WTC11 (cell line): ENCODE measurements around the gene SAMD9. TPM values are rescaled to one million over a fixed set of nuclear protein-coding genes. Genes with fewer than 3 reads are reported as not detected.

ENCODE experiments used
- ATAC-seq: fragments of 200-7000 bp; cut with Tn5 transposase; 2 replicates; pipeline ENCODE4 v1.10.0; 2021; ENCODE audit warnings: mild to moderate bottlenecking, moderate library complexity
- CTCF ChIA-PET: fragments of 300-600 bp; sonication (Branson Sonifier 250); formaldehyde crosslinking; loops from one replicate; lab custom pipeline; 2021; ENCODE audit warnings: antibody characterized with exemption; lab: Charles Lee
- POLR2A ChIA-PET: fragments of 350-600 bp; sonication (Branson Sonifier 250); formaldehyde crosslinking; loops from one replicate; lab custom pipeline; 2021; ENCODE audit warnings: antibody characterized with exemption; lab: Charles Lee
- DNase-seq: peaks from one replicate; pipeline ENCODE4 v3.0.0; 2021; ENCODE audit warnings: low spot score
- H3K27ac Mint-ChIP-seq: 2 replicates; pipeline ENCODE4 v1.8.0; 2021; ENCODE audit warnings: mixed read lengths
- H3K27me3 Mint-ChIP-seq: 2 replicates; pipeline ENCODE4 v1.8.0; 2021; ENCODE audit warnings: low read depth, mild to moderate bottlenecking, moderate library complexity, mixed read lengths
- H3K36me3 Mint-ChIP-seq: 2 replicates; pipeline ENCODE4 v1.8.0; 2021; ENCODE audit warnings: mixed read lengths
- H3K4me1 Mint-ChIP-seq: 2 replicates; pipeline ENCODE4 v1.8.0; 2022; ENCODE audit warnings: mixed read lengths
- H3K4me3 Mint-ChIP-seq: 2 replicates; pipeline ENCODE4 v1.8.0; 2021; ENCODE audit warnings: mild to moderate bottlenecking, moderate library complexity, mixed read lengths
- H3K9me3 Mint-ChIP-seq: 2 replicates; pipeline ENCODE4 v1.8.0; 2021; ENCODE audit warnings: mixed read lengths
- ETV6 ChIP-seq: sonication (generic); formaldehyde crosslinking; IDR thresholded peaks from 2 replicates; pipeline ENCODE4 v1.8.1; 2022; ENCODE audit warnings: mild to moderate bottlenecking, missing genetic modification reagents
- FOXJ3 ChIP-seq: sonication (generic); formaldehyde crosslinking; IDR thresholded peaks from 2 replicates; pipeline ENCODE4 v1.9.0; 2021; ENCODE audit warnings: missing genetic modification reagents, mild to moderate bottlenecking, borderline replicate concordance
- NFATC4 ChIP-seq: fragments of 250-450 bp; sonication (Bioruptor Pico); IDR thresholded peaks from 2 replicates; pipeline ENCODE4 v1.9.0; 2021; ENCODE audit warnings: mild to moderate bottlenecking
- NFYB ChIP-seq: sonication (generic); formaldehyde crosslinking; conservative IDR thresholded peaks from 2 replicates; pipeline ENCODE4 v1.8.0; 2022; ENCODE audit warnings: low read depth, missing genetic modification reagents
- NR2C2 ChIP-seq: sonication (generic); formaldehyde crosslinking; IDR thresholded peaks from 2 replicates; pipeline ENCODE4 v1.8.0; 2022; ENCODE audit warnings: mild to moderate bottlenecking, missing genetic modification reagents
- OVOL2 ChIP-seq: fragments of 250-450 bp; sonication (Bioruptor Pico); IDR thresholded peaks from 2 replicates; pipeline ENCODE4 v1.9.0; 2021; ENCODE audit warnings: mild to moderate bottlenecking, borderline replicate concordance
- RELA ChIP-seq: sonication (generic); formaldehyde crosslinking; IDR thresholded peaks from 2 replicates; pipeline ENCODE4 v1.8.1; 2022; ENCODE audit warnings: missing genetic modification reagents, mild to moderate bottlenecking, borderline replicate concordance
- TEAD1 ChIP-seq: sonication (generic); formaldehyde crosslinking; IDR thresholded peaks from 2 replicates; pipeline ENCODE4 v1.8.0; 2022; ENCODE audit warnings: mild to moderate bottlenecking, missing genetic modification reagents
- ZNF138 ChIP-seq: sonication (generic); formaldehyde crosslinking; conservative IDR thresholded peaks from 2 replicates; pipeline ENCODE4 v1.8.1; 2022; ENCODE audit warnings: mild to moderate bottlenecking, moderate library complexity, missing genetic modification reagents
- ZNF396 ChIP-seq: fragments of 250-450 bp; sonication (Bioruptor Pico); IDR thresholded peaks from 2 replicates; pipeline ENCODE4 v1.8.0; 2021; ENCODE audit warnings: mild to moderate bottlenecking, moderate library complexity, borderline replicate concordance
- total RNA-seq: library from RNA; stranded (reverse); gene quantifications from 3 replicates; pipeline ENCODE4 v1.2.3, GENCODE V29; 2021
- TF ChIP-seq, protein P1 (sequence below): sonication (generic); formaldehyde crosslinking; IDR thresholded peaks from 2 replicates; pipeline ENCODE4 v1.8.0; 2022; ENCODE audit warnings: missing genetic modification reagents
- TF ChIP-seq, protein P2 (sequence below): sonication (generic); formaldehyde crosslinking; IDR thresholded peaks from 2 replicates; pipeline ENCODE4 v1.8.1; 2023; ENCODE audit warnings: mild to moderate bottlenecking, missing genetic modification reagents, borderline replicate concordance
- TF ChIP-seq, protein P3 (sequence below): fragments of 250-450 bp; sonication (Bioruptor Pico); IDR thresholded peaks from 2 replicates; pipeline ENCODE4 v1.9.0; 2021; ENCODE audit warnings: mild to moderate bottlenecking, borderline replicate concordance
- TF ChIP-seq, protein P4 (sequence below): fragments of 250-450 bp; sonication (Bioruptor Pico); IDR thresholded peaks from 2 replicates; pipeline ENCODE4 v1.8.0; 2021; ENCODE audit warnings: mild to moderate bottlenecking

SAMD9 gene
- total RNA-seq, 1 experiment from 2014 or later = 0.11 TPM

DNA sequence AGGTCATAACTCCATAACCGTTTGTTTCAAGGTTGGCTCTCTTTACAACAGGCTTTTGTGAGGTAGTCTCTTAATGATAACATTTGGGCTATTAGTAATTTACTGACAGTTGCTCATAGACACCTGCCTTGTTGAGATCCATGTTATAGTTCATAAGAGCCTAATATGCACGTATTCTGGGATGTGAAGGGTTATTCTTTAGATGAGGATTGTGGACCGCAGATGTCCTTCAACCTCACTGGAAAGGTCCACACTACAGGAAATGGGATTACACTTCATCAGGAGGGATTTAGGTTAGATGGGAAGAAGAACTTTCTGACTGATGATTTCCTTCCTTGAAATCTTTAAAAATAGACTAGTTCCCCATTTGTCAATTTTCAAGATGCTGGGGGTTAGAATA, 62.8 kb downstream of the SAMD9 start:
- ATAC-seq = no peak
- Mint-ChIP-seq H3K27me3 (no peaks in the 10 kb centered on the region), H3K36me3 (no peaks in the 10 kb centered on the region), H3K4me3 (no peak overlapping the region), H3K4me1 (no peaks in the 10 kb centered on the region), H3K27ac (no peak overlapping the region)
- CTCF ChIA-PET = no interaction called here
- POLR2A ChIA-PET = no interaction called here
- DNase-seq = no peak
- TF ChIP-seq, protein P1, sequence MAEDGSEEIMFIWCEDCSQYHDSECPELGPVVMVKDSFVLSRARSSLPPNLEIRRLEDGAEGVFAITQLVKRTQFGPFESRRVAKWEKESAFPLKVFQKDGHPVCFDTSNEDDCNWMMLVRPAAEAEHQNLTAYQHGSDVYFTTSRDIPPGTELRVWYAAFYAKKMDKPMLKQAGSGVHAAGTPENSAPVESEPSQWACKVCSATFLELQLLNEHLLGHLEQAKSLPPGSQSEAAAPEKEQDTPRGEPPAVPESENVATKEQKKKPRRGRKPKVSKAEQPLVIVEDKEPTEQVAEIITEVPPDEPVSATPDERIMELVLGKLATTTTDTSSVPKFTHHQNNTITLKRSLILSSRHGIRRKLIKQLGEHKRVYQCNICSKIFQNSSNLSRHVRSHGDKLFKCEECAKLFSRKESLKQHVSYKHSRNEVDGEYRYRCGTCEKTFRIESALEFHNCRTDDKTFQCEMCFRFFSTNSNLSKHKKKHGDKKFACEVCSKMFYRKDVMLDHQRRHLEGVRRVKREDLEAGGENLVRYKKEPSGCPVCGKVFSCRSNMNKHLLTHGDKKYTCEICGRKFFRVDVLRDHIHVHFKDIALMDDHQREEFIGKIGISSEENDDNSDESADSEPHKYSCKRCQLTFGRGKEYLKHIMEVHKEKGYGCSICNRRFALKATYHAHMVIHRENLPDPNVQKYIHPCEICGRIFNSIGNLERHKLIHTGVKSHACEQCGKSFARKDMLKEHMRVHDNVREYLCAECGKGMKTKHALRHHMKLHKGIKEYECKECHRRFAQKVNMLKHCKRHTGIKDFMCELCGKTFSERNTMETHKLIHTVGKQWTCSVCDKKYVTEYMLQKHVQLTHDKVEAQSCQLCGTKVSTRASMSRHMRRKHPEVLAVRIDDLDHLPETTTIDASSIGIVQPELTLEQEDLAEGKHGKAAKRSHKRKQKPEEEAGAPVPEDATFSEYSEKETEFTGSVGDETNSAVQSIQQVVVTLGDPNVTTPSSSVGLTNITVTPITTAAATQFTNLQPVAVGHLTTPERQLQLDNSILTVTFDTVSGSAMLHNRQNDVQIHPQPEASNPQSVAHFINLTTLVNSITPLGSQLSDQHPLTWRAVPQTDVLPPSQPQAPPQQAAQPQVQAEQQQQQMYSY = no peak
- no peak for TF ChIP-seq ETV6 (CRISPR knock-in tag)
- TF ChIP-seq RELA (CRISPR knock-in tag) = no peak
- TF ChIP-seq ZNF396 (CRISPR knock-in tag) = no peak
- no peak for TF ChIP-seq FOXJ3 (CRISPR knock-in tag)
- TF ChIP-seq, protein P2, sequence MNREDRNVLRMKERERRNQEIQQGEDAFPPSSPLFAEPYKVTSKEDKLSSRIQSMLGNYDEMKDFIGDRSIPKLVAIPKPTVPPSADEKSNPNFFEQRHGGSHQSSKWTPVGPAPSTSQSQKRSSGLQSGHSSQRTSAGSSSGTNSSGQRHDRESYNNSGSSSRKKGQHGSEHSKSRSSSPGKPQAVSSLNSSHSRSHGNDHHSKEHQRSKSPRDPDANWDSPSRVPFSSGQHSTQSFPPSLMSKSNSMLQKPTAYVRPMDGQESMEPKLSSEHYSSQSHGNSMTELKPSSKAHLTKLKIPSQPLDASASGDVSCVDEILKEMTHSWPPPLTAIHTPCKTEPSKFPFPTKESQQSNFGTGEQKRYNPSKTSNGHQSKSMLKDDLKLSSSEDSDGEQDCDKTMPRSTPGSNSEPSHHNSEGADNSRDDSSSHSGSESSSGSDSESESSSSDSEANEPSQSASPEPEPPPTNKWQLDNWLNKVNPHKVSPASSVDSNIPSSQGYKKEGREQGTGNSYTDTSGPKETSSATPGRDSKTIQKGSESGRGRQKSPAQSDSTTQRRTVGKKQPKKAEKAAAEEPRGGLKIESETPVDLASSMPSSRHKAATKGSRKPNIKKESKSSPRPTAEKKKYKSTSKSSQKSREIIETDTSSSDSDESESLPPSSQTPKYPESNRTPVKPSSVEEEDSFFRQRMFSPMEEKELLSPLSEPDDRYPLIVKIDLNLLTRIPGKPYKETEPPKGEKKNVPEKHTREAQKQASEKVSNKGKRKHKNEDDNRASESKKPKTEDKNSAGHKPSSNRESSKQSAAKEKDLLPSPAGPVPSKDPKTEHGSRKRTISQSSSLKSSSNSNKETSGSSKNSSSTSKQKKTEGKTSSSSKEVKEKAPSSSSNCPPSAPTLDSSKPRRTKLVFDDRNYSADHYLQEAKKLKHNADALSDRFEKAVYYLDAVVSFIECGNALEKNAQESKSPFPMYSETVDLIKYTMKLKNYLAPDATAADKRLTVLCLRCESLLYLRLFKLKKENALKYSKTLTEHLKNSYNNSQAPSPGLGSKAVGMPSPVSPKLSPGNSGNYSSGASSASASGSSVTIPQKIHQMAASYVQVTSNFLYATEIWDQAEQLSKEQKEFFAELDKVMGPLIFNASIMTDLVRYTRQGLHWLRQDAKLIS (CRISPR knock-in tag) = no peak
- no peak for TF ChIP-seq NFYB (CRISPR knock-in tag)
- TF ChIP-seq NR2C2 (CRISPR knock-in tag) = no peak
- TF ChIP-seq, protein P3, sequence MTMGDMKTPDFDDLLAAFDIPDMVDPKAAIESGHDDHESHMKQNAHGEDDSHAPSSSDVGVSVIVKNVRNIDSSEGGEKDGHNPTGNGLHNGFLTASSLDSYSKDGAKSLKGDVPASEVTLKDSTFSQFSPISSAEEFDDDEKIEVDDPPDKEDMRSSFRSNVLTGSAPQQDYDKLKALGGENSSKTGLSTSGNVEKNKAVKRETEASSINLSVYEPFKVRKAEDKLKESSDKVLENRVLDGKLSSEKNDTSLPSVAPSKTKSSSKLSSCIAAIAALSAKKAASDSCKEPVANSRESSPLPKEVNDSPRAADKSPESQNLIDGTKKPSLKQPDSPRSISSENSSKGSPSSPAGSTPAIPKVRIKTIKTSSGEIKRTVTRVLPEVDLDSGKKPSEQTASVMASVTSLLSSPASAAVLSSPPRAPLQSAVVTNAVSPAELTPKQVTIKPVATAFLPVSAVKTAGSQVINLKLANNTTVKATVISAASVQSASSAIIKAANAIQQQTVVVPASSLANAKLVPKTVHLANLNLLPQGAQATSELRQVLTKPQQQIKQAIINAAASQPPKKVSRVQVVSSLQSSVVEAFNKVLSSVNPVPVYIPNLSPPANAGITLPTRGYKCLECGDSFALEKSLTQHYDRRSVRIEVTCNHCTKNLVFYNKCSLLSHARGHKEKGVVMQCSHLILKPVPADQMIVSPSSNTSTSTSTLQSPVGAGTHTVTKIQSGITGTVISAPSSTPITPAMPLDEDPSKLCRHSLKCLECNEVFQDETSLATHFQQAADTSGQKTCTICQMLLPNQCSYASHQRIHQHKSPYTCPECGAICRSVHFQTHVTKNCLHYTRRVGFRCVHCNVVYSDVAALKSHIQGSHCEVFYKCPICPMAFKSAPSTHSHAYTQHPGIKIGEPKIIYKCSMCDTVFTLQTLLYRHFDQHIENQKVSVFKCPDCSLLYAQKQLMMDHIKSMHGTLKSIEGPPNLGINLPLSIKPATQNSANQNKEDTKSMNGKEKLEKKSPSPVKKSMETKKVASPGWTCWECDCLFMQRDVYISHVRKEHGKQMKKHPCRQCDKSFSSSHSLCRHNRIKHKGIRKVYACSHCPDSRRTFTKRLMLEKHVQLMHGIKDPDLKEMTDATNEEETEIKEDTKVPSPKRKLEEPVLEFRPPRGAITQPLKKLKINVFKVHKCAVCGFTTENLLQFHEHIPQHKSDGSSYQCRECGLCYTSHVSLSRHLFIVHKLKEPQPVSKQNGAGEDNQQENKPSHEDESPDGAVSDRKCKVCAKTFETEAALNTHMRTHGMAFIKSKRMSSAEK (CRISPR knock-in tag) = no peak
- no peak for TF ChIP-seq NFATC4
- no peak for TF ChIP-seq OVOL2
- no peak for TF ChIP-seq ZNF138 (CRISPR knock-in tag)
- TF ChIP-seq, protein P4, sequence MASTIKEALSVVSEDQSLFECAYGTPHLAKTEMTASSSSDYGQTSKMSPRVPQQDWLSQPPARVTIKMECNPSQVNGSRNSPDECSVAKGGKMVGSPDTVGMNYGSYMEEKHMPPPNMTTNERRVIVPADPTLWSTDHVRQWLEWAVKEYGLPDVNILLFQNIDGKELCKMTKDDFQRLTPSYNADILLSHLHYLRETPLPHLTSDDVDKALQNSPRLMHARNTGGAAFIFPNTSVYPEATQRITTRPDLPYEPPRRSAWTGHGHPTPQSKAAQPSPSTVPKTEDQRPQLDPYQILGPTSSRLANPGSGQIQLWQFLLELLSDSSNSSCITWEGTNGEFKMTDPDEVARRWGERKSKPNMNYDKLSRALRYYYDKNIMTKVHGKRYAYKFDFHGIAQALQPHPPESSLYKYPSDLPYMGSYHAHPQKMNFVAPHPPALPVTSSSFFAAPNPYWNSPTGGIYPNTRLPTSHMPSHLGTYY = no peak
- TF ChIP-seq TEAD1 (CRISPR knock-in tag) = no peak
- TF ChIP-seq, all 79 proteins: peak for 0
- no peaks in the 10 kb centered on the region for H3K9me3 Mint-ChIP-seq
